AG04450 (cell line): ENCODE data around the gene KIT. TPM values are rescaled to one million over a fixed set of nuclear protein-coding genes. Genes with fewer than 3 reads are reported as not detected.

Source experiments
- CTCF ChIA-PET: fragments of 300-600, 350-600 bp; formaldehyde crosslinking; extraction: SDS; loops from one replicate; lab custom pipeline; 2022; ENCODE audit warnings: antibody characterized with exemption, inconsistent platforms; lab: Charles Lee
- POLR2A ChIA-PET: fragments of 350-600 bp; formaldehyde crosslinking; extraction: SDS; loops from one replicate; lab custom pipeline; 2021; ENCODE audit warnings: antibody characterized with exemption, inconsistent platforms; lab: Yijun Ruan, JAX
- DNase-seq: peaks from one replicate; pipeline ENCODE4 v3.0.0-alpha.2; 2011; ENCODE audit warnings: low read depth, low spot score
- H3K27ac ChIP-seq: one replicate; pipeline ENCODE4 v1.5.1; 2012; ENCODE audit warnings: low read depth, low read length, control low read depth
- H3K27me3 ChIP-seq: one replicate; pipeline ENCODE4 v1.6.0; 2012; ENCODE audit warnings: low read length; ENCODE audit not compliant: control insufficient read depth, insufficient read depth
- H3K4me3 ChIP-seq: 2 replicates; pipeline ENCODE4 v1.5.1; 2011; ENCODE audit warnings: mild to moderate bottlenecking, low read depth, low read length, control low read depth
- H3K9me3 ChIP-seq: 2 replicates; pipeline ENCODE4 v1.5.1; 2012; ENCODE audit warnings: low read length; ENCODE audit not compliant: control insufficient read depth, insufficient read depth
- polyA plus RNA-seq: library from polyadenylated mRNA; depleted of rRNA; stranded (reverse); fragments of >200 nt; gene quantifications from 2 replicates; pipeline ENCODE4 v1.2.3, GENCODE V29; 2011
- TF ChIP-seq, protein P1 (sequence below): IDR thresholded peaks from 2 replicates; pipeline ENCODE4 v1.5.1; 2011; ENCODE audit warnings: low read depth, low read length, control low read depth, inconsistent platforms

The KIT gene
- polyA plus RNA-seq, 1 experiment, result 0.07 TPM

DNA sequence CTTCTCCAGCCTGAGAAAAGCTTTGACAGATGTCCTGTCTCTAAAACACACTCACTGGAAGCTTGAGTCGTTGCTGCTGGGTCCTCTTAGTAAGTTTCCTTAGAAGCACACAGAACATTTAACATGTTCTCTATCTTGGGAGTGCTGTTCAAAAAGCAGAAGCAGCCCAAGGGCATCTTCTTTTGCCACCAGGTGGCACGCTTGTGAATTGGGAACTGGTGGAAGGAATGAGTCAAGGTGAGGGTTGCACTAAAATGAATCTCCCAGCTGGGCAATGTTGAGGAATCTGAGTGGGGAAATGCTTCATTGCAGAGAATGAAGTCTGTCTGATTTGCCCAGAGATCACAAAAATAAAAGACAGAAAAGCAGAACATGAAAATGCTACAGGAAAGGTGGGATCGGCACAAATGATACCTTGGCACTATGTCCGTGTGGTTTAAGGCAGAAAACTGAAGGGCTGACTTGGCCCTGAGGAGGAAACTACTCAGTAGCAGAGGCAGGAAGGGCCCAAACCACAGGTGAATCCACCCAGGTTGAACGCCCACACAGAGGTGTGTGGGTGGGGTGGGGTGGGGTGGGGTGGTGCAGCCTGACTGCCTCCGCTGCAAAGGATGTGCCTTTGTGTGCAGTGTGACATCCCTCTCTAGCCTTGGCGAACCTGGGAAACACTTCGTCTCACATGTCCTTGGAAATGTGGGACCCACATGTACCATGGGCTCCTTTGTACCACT, 26.0 kb downstream of the KIT start:
- CTCF ChIA-PET, result interaction anchor here (1.0 kb wide), 2 partner anchors 277 to 279 kb away, joined by 3 to 4 read pairs; no protein-coding TSS in a partner anchor
- H3K27ac ChIP-seq, result no peak overlapping the region
- no peak for DNase-seq

DNA sequence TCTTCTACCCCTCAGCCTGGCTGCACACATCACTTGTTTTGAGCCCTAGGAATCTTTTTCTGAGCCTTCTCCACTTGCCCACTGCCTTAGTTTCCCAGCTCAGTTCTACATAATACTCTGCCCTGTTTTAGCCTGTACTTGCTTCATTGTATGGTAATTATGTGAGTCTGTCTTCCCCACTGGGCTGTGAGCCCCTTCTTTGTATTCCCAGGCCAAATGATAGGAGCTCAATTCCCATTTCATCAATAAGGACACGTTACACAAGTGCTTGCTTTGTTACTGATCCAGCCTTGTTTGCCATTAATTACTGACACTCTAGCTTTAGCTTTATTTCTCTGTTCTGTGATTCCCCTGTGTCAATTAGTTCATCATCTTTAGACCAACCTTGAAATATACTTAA, 28.1 kb downstream of the KIT start:
- TF ChIP-seq, protein P1, sequence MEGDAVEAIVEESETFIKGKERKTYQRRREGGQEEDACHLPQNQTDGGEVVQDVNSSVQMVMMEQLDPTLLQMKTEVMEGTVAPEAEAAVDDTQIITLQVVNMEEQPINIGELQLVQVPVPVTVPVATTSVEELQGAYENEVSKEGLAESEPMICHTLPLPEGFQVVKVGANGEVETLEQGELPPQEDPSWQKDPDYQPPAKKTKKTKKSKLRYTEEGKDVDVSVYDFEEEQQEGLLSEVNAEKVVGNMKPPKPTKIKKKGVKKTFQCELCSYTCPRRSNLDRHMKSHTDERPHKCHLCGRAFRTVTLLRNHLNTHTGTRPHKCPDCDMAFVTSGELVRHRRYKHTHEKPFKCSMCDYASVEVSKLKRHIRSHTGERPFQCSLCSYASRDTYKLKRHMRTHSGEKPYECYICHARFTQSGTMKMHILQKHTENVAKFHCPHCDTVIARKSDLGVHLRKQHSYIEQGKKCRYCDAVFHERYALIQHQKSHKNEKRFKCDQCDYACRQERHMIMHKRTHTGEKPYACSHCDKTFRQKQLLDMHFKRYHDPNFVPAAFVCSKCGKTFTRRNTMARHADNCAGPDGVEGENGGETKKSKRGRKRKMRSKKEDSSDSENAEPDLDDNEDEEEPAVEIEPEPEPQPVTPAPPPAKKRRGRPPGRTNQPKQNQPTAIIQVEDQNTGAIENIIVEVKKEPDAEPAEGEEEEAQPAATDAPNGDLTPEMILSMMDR, result no peak
- ChIA-PET CTCF (interaction anchor here (0.5 to 1.1 kb wide), 3 partner anchors 11 to 372 kb away, joined by 3 read pairs; no protein-coding TSS in a partner anchor), POLR2A (no interaction called here)
- Histone ChIP-seq H3K27me3 (peaks cover 2% of the 10 kb centered on the region), H3K27ac (no peak overlapping the region), H3K9me3 (no peaks in the 10 kb centered on the region), H3K4me3 (no peak overlapping the region)
- no peak for DNase-seq

More for the DNA sequence above, 26.0 kb downstream of the KIT start:
- Histone ChIP-seq H3K4me3 (no peak overlapping the region), H3K9me3 (no peaks in the 10 kb centered on the region), H3K27me3 (peaks cover 2% of the 10 kb centered on the region)
- TF ChIP-seq, protein P1, result peak; percentile 38; the same call in 1 of the 2 replicates
- POLR2A ChIA-PET, result no interaction called here

DNA sequence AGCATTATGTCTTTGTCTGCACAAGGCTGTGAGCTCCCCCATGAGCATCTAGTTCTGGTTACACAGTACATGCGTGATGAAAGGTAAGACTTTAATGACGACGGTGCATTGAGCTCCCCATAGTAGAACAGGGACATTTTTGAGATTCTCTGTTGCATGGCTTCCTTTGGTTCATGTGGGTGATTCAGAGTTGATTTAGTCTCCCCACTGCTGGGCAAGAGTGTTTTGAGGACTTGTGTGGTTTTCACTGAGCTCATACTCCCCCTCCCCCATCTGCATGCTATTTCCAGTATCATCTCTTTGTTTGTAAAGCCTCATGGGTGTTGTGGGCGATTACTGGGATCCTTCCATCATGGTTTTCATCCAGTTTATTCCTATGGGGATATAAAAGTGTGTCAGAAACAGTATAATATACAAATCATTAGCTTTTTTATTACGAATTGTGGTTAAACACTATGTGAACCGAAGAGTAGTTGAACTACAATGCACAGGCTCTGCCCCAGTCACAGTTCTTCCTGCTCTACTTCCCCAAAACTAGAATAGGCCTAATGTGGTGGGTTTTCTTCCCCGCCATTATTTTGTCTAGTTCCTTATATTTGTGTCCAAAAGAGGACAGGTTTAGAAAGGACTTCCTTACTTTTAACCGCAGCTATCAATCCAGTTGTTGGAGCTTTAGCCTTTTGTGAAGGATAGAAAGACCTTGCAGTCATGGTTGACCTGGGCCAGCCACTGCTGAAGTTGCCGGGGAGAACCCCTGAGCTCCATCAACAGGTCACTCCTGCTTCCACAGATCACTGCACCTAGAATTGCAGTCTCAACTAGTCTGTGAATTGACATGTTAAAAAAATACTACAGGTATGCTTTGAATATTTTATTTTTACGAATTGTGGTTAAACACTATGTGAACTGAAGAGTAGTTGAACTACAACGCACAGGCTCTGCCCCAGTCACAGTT, 30.4 kb downstream of the KIT start:
- CTCF ChIA-PET, result interaction anchor here (1.1 kb wide), 1 partner anchor 283 kb away, joined by 3 read pairs; no protein-coding TSS in a partner anchor
- H3K27ac ChIP-seq, result no peak overlapping the region
- H3K27me3 ChIP-seq, result peaks cover 2% of the 10 kb centered on the region
- POLR2A ChIA-PET, result no interaction called here
- no peaks in the 10 kb centered on the region for H3K9me3 ChIP-seq
- TF ChIP-seq, protein P1, result no peak
- H3K4me3 ChIP-seq, result no peak overlapping the region
- no peak for DNase-seq

DNA sequence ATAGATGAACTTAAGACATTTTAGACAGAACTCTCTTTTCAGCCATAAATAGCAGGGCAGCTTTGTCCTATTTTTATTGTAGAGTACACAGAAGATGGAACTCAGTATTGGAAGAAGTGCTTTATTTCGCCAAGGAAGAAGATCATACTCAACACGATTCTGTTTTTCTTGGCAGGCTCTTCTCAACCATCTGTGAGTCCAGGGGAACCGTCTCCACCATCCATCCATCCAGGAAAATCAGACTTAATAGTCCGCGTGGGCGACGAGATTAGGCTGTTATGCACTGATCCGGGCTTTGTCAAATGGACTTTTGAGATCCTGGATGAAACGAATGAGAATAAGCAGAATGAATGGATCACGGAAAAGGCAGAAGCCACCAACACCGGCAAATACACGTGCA, 37.6 kb downstream of the KIT start:
- POLR2A ChIA-PET, result no interaction called here
- Histone ChIP-seq H3K27me3 (no peaks in the 10 kb centered on the region), H3K9me3 (no peaks in the 10 kb centered on the region), H3K4me3 (no peak overlapping the region), H3K27ac (no peak overlapping the region)
- CTCF ChIA-PET, result no interaction called here
- TF ChIP-seq, protein P1, result no peak
- no peak for DNase-seq
